H1 (cell line): ENCODE results near the gene RGS11. TPM values are rescaled to one million over a fixed set of nuclear protein-coding genes. Genes with fewer than 3 reads are reported as not detected.

Experiments
- SAP30 ChIP-seq: fragments of 300-600 bp; sonication (generic); IDR thresholded peaks from 2 replicates; pipeline ENCODE4 v1.7.1; 2012; ENCODE audit warnings: low read length, moderate library complexity, mild to moderate bottlenecking, inconsistent platforms; ENCODE audit not compliant: insufficient read depth, insufficient replicate concordance
- polyA plus RNA-seq, 7 experiments: library from polyadenylated mRNA; depleted of rRNA in 3 of 7; stranded (reverse) in 5 of 7; unstranded in 2 of 7; fragments of >200 nt in 5 of 7; fragments of 200-250 nt in 2 of 7; gene quantifications; 1 replicate in 5 of 7; 2 replicates in 1 of 7; 4 replicates in 1 of 7; pipeline versions ENCODE4 v1.2.1 to v1.2.3, GENCODE V29; 2011 to 2013; ENCODE audit warnings: missing spikeins in 2 of 7, mixed read lengths in 2 of 7
- total RNA-seq: library from RNA; stranded (reverse); fragmentation: NEBNext Ultra II Directional; extraction: Animal tissue kit (Norgen Biotek cat#: 25700); gene quantifications from 2 replicates; pipeline ENCODE4 v1.2.1, GENCODE V29; 2021

RGS11 gene
- total and polyA plus RNA-seq, 2 of the 8 experiments (the other 6 are each of a cell fraction or from before 2014, with no cell fraction given), result 0.84 to 1.2 TPM

DNA sequence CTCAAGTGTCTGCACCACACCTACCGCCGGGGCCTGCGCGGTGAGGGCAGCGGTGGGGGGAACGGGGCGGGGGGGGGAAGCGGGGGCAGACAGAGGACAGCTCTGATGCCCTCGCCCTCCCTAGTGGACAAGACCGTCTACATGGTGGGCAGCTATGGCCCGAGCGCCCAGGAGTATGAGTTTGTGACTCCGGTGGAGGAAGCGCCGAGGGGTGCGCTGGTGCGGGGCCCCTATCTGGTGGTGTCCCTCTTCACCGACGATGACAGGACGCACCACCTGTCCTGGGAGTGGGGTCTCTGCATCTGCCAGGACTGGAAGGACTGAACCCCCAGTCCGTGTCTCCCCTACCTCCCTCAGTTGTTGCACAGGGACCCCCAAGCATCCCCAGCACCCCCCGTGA lies 6.7 kb upstream of the RGS11 start (continued):
- TF ChIP-seq SAP30, result no peak
